ENCODE measurements around the gene UGT3A1. TPM values are rescaled to one million over a fixed set of nuclear protein-coding genes. Genes with fewer than 3 reads are reported as not detected.

UGT3A1 gene
- total RNA-seq, 1 experiment from 2014 or later: not detected

GRCh38 chr5:36017004-36017403 is 25.8 kb upstream of the UGT3A1 start:
- no peak for DNase-seq
- POLR2A ChIA-PET: no interaction called here
- no TSS peak for BruUV-seq (replicated peaks)
- intact Hi-C loops (cut with micrococcal nuclease; ENCODE audit: unreplicated experiment): no loop called here
- H3K9me3 ChIP-seq: peaks cover 18% of the 10 kb centered on the region; the same call in 1 of the 2 replicates
- H3K36me3 Mint-ChIP-seq (ENCODE audit: insufficient read depth, unreplicated experiment): no peaks in the 10 kb centered on the region
- H3K27me3 Mint-ChIP-seq (ENCODE audit: insufficient read depth, unreplicated experiment): peaks cover under 1% of the 10 kb centered on the region
- H3K4me3 Mint-ChIP-seq (ENCODE audit: unreplicated experiment): no peak overlapping the region
- H3K36me3 ChIP-seq (ENCODE audit: control insufficient read depth, insufficient read depth, low read length): no peaks in the 10 kb centered on the region
- H3K27ac Mint-ChIP-seq (ENCODE audit: unreplicated experiment): no peak overlapping the region
- CTCF ChIA-PET: no interaction called here
- H3K27me3 ChIP-seq (replicated peaks; ENCODE audit: control insufficient read depth, insufficient read depth, low read length): no peaks in the 10 kb centered on the region
- H3K9me3 Mint-ChIP-seq (ENCODE audit: unreplicated experiment): peaks cover 41% of the 10 kb centered on the region
- peaks cover 14% of the 10 kb centered on the region for H3K4me1 ChIP-seq
- no peaks in the 10 kb centered on the region for H3K4me1 Mint-ChIP-seq (ENCODE audit: low read depth, unreplicated experiment)
- no peak overlapping the region for H3K4me3 ChIP-seq (ENCODE audit: low read depth, low read length)
- no peak for TF ChIP-seq CTCF (IDR thresholded peaks at IDR 0.05; ENCODE audit: insufficient read depth in 1 of 2, low read depth in 1 of 2, low read length in 1 of 2, severe bottlenecking in 1 of 2, unreplicated experiment in 1 of 2)

- Mint-ChIP-seq H3K9me3 (ENCODE audit: unreplicated experiment) (peaks cover 64% of the 10 kb centered on the region), H3K4me3 (ENCODE audit: unreplicated experiment) (no peak overlapping the region), H3K4me1 (ENCODE audit: low read depth, unreplicated experiment) (no peaks in the 10 kb centered on the region), H3K27me3 (ENCODE audit: insufficient read depth, unreplicated experiment) (no peaks in the 10 kb centered on the region), H3K27ac (ENCODE audit: unreplicated experiment) (no peak overlapping the region), H3K36me3 (ENCODE audit: insufficient read depth, unreplicated experiment) (no peaks in the 10 kb centered on the region)
- no peak for DNase-seq
- no peaks in the 10 kb centered on the region for H3K27me3 ChIP-seq (replicated peaks; ENCODE audit: control insufficient read depth, insufficient read depth, low read length)
- intact Hi-C loops (cut with micrococcal nuclease; ENCODE audit: unreplicated experiment): no loop called here
- no peaks in the 10 kb centered on the region for H3K36me3 ChIP-seq (ENCODE audit: control insufficient read depth, insufficient read depth, low read length)
- BruUV-seq (replicated peaks): no TSS peak
- ChIA-PET CTCF (no interaction called here), POLR2A (no interaction called here)
- H3K4me3 ChIP-seq (ENCODE audit: low read depth, low read length): no peak overlapping the region
- peaks cover 11% of the 10 kb centered on the region for H3K4me1 ChIP-seq
- H3K9me3 ChIP-seq: peaks cover 35% of the 10 kb centered on the region
- TF ChIP-seq CTCF (IDR thresholded peaks at IDR 0.05; ENCODE audit: insufficient read depth in 1 of 2, low read depth in 1 of 2, low read length in 1 of 2, severe bottlenecking in 1 of 2, unreplicated experiment in 1 of 2): no peak
These were observed 22.0 kb upstream of the UGT3A1 start for GRCh38 chr5:36013182-36013581.

GRCh38 chr5:36009698-36010097 is 18.5 kb upstream of the UGT3A1 start:
- intact Hi-C loops (cut with micrococcal nuclease; ENCODE audit: unreplicated experiment): no loop called here
- Mint-ChIP-seq H3K4me3 (ENCODE audit: unreplicated experiment) (no peak overlapping the region), H3K27me3 (ENCODE audit: insufficient read depth, unreplicated experiment) (no peaks in the 10 kb centered on the region), H3K27ac (ENCODE audit: unreplicated experiment) (no peak overlapping the region), H3K4me1 (ENCODE audit: low read depth, unreplicated experiment) (no peaks in the 10 kb centered on the region), H3K36me3 (ENCODE audit: insufficient read depth, unreplicated experiment) (no peaks in the 10 kb centered on the region), H3K9me3 (ENCODE audit: unreplicated experiment) (peaks cover 52% of the 10 kb centered on the region)
- H3K4me3 ChIP-seq (ENCODE audit: low read depth, low read length): no peak overlapping the region
- no peak for DNase-seq
- no peaks in the 10 kb centered on the region for H3K4me1 ChIP-seq
- ChIA-PET CTCF (no interaction called here), POLR2A (no interaction called here)
- H3K36me3 ChIP-seq (ENCODE audit: control insufficient read depth, insufficient read depth, low read length): no peaks in the 10 kb centered on the region
- no peaks in the 10 kb centered on the region for H3K27me3 ChIP-seq (replicated peaks; ENCODE audit: control insufficient read depth, insufficient read depth, low read length)
- BruUV-seq (replicated peaks): no TSS peak
- TF ChIP-seq CTCF (IDR thresholded peaks at IDR 0.05; ENCODE audit: insufficient read depth in 1 of 2, low read depth in 1 of 2, low read length in 1 of 2, severe bottlenecking in 1 of 2, unreplicated experiment in 1 of 2): no peak
- H3K9me3 ChIP-seq: peaks cover 29% of the 10 kb centered on the region

Data from Caco-2 (cell line).